ENCODE results near the gene SBF2.

The SBF2 gene

GRCh38 chr11:10317776-10318526, 23.9 kb upstream of the SBF2 start:
- DNase-seq (ENCODE audit: low read depth): no peak
- H3K4me3 ChIP-seq (ENCODE audit: low read depth, low read length): no peak overlapping the region
- TF ChIP-seq CTCF (IDR thresholded peaks at IDR 0.05; ENCODE audit: low read depth, low read length, missing control alignments): no peak
- in situ Hi-C loops (cut with HindIII; ENCODE audit: low sequenced_read_pairs): no loop called here

GRCh38 chr11:10317151-10317755, 23.2 kb upstream of the SBF2 start:
- in situ Hi-C loops (cut with HindIII; ENCODE audit: low sequenced_read_pairs): no loop called here
- no peak for DNase-seq (ENCODE audit: low read depth)
- H3K4me3 ChIP-seq (ENCODE audit: low read depth, low read length): no peak overlapping the region
- TF ChIP-seq CTCF (IDR thresholded peaks at IDR 0.05; ENCODE audit: low read depth, low read length, missing control alignments): no peak

GRCh38 chr11:10315083-10315482, 21.1 kb upstream of the SBF2 start:
- no peak for TF ChIP-seq CTCF (IDR thresholded peaks at IDR 0.05; ENCODE audit: low read depth, low read length, missing control alignments)
- in situ Hi-C loops (cut with HindIII; ENCODE audit: low sequenced_read_pairs): no loop called here
- no peak for DNase-seq (ENCODE audit: low read depth)
- no peak overlapping the region for H3K4me3 ChIP-seq (ENCODE audit: low read depth, low read length)

- TF ChIP-seq CTCF (IDR thresholded peaks at IDR 0.05; ENCODE audit: low read depth, low read length, missing control alignments): no peak
- no peak for DNase-seq (ENCODE audit: low read depth)
- in situ Hi-C loops (cut with HindIII; ENCODE audit: low sequenced_read_pairs): loop anchor here (5.0 kb wide), 1 partner anchor 78 kb away; no protein-coding TSS in a partner anchor
- no peak overlapping the region for H3K4me3 ChIP-seq (ENCODE audit: low read depth, low read length)
Measured at GRCh38 chr11:10314199-10315072, 20.4 kb upstream of the SBF2 start.

GRCh38 chr11:10311802-10312201, 17.8 kb upstream of the SBF2 start:
- no peak overlapping the region for H3K4me3 ChIP-seq (ENCODE audit: low read depth, low read length)
- in situ Hi-C loops (cut with HindIII; ENCODE audit: low sequenced_read_pairs): loop anchor here (5.0 kb wide), 1 partner anchor 80 kb away; no protein-coding TSS in a partner anchor
- no peak for TF ChIP-seq CTCF (IDR thresholded peaks at IDR 0.05; ENCODE audit: low read depth, low read length, missing control alignments)
- DNase-seq (ENCODE audit: low read depth): no peak

- in situ Hi-C loops (cut with HindIII; ENCODE audit: low sequenced_read_pairs): loop anchor here (5.0 kb wide), 1 partner anchor 82 kb away; no protein-coding TSS in a partner anchor
- no peak for DNase-seq (ENCODE audit: low read depth)
- no peak for TF ChIP-seq CTCF (IDR thresholded peaks at IDR 0.05; ENCODE audit: low read depth, low read length, missing control alignments)
- H3K4me3 ChIP-seq (ENCODE audit: low read depth, low read length): no peak overlapping the region
Measured at GRCh38 chr11:10310301-10310841, 16.4 kb upstream of the SBF2 start.
